ENCODE measurements around the gene ACOT4. TPM values are rescaled to one million over a fixed set of nuclear protein-coding genes. Genes with fewer than 3 reads are reported as not detected.
"Not testable (repeated sequence)": the region's sequence is repeated elsewhere in the genome, so short reads cannot be mapped to it uniquely, and the experiment has no call there.

The ACOT4 gene
- polyA plus RNA-seq, 1 experiment = 0.67 TPM

DNA sequence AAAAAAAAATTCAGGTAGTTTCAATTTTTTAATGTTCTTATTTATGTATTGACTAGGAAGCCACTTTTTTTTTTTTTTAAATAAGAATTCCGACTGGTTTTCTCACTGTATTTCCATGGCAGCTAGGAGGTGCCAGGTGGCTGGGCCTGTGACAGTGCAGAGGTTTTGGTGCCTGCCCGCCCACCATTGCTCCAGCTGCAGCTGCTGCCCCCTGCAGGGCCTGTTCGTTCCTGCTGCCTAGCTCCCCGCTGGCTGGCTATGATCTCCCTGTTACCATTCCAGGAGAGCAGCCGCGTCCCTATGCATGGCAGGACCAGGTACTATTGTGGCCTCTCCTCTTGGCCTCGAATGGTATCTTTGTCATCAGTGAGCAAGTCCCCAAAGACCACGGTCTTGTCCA is 20.8 kb upstream of the ACOT4 start:
- H3K36me3 ChIP-seq (ENCODE audit: control insufficient read depth, insufficient read depth, low read length); H3K27me3 ChIP-seq (ENCODE audit: control insufficient read depth, insufficient read depth, low read length); POLR2A ChIA-PET; H3K4me3 ChIP-seq (ENCODE audit: low read depth, low read length); DNase-seq (ENCODE audit: low read depth): not testable (repeated sequence)
- TF ChIP-seq, protein P1, sequence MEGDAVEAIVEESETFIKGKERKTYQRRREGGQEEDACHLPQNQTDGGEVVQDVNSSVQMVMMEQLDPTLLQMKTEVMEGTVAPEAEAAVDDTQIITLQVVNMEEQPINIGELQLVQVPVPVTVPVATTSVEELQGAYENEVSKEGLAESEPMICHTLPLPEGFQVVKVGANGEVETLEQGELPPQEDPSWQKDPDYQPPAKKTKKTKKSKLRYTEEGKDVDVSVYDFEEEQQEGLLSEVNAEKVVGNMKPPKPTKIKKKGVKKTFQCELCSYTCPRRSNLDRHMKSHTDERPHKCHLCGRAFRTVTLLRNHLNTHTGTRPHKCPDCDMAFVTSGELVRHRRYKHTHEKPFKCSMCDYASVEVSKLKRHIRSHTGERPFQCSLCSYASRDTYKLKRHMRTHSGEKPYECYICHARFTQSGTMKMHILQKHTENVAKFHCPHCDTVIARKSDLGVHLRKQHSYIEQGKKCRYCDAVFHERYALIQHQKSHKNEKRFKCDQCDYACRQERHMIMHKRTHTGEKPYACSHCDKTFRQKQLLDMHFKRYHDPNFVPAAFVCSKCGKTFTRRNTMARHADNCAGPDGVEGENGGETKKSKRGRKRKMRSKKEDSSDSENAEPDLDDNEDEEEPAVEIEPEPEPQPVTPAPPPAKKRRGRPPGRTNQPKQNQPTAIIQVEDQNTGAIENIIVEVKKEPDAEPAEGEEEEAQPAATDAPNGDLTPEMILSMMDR (IDR thresholded peaks at IDR 0.05; ENCODE audit: insufficient read depth, low read depth, low read length) = peak; percentile 70
- CTCF ChIA-PET = interaction anchor here (0.7 to 4.7 kb wide), 2 partner anchors 41 to 62 kb away, joined by 3 to 38 read pairs; partner anchors contain the start of gene ACOT6

GRCh38 chr14:73573034-73573433 is 18.6 kb upstream of the ACOT4 start:
- H3K27me3 ChIP-seq (ENCODE audit: control insufficient read depth, insufficient read depth, low read length); DNase-seq (ENCODE audit: low read depth); H3K4me3 ChIP-seq (ENCODE audit: low read depth, low read length); H3K36me3 ChIP-seq (ENCODE audit: control insufficient read depth, insufficient read depth, low read length); POLR2A ChIA-PET; CTCF ChIA-PET: not testable (repeated sequence)

DNA sequence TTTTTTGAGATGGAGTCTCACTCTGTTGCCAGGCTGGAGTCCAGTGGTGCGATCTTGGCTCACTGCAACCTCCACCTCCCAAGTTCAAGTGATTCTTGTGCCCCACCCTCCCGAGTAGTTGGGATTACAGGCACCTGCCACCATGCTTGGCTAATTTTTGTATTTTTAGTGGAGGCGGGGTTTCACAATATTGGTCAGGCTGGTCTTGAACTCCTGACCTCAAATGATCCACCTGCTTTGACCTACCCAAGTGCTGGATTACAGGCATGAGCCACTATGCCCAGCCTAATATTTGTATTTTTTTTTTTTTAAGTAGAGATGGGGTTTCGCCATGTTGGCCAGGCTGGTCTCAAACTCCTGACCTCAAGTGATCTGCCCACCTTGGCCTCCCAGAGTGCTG is 17.9 kb upstream of the ACOT4 start:
- CTCF ChIA-PET; POLR2A ChIA-PET; H3K36me3 ChIP-seq (ENCODE audit: control insufficient read depth, insufficient read depth, low read length); H3K27me3 ChIP-seq (ENCODE audit: control insufficient read depth, insufficient read depth, low read length); DNase-seq (ENCODE audit: low read depth); H3K4me3 ChIP-seq (ENCODE audit: low read depth, low read length): not testable (repeated sequence)

- H3K36me3 ChIP-seq (ENCODE audit: control insufficient read depth, insufficient read depth, low read length); DNase-seq (ENCODE audit: low read depth); H3K27me3 ChIP-seq (ENCODE audit: control insufficient read depth, insufficient read depth, low read length); H3K4me3 ChIP-seq (ENCODE audit: low read depth, low read length); POLR2A ChIA-PET; CTCF ChIA-PET: not testable (repeated sequence)
Measured at GRCh38 chr14:73574251-73574650, 17.4 kb upstream of the ACOT4 start.

DNA sequence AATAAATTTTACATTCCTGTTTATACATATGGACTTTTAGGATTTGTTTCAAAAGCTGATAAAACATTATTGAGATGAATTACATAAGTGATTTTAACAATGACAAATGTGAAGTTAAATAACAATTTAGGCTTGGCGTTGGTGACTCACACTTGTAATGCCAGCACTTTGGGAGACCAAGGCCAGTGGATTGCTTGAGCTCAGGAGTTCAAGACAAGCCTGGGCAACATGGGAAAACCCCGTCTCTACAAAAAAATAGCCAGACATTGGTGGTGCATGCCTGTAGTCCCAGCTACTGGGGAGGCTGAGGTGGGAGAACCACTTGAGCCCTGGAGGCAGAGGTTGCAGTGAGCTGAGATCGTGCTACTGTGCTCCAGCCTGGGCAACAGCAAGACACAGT is 15.3 kb upstream of the ACOT4 start:
- no peaks in the 10 kb centered on the region for H3K27me3 ChIP-seq (ENCODE audit: control insufficient read depth, insufficient read depth, low read length)
- CTCF ChIA-PET = no interaction called here
- H3K36me3 ChIP-seq (ENCODE audit: control insufficient read depth, insufficient read depth, low read length) = no peaks in the 10 kb centered on the region; the same call in 1 of the 2 replicates
- POLR2A ChIA-PET = no interaction called here
- TF ChIP-seq, protein P1 (IDR thresholded peaks at IDR 0.05; ENCODE audit: insufficient read depth, low read depth, low read length) = no peak
- no peak overlapping the region for H3K4me3 ChIP-seq (ENCODE audit: low read depth, low read length)
- no peak for DNase-seq (ENCODE audit: low read depth)

DNA sequence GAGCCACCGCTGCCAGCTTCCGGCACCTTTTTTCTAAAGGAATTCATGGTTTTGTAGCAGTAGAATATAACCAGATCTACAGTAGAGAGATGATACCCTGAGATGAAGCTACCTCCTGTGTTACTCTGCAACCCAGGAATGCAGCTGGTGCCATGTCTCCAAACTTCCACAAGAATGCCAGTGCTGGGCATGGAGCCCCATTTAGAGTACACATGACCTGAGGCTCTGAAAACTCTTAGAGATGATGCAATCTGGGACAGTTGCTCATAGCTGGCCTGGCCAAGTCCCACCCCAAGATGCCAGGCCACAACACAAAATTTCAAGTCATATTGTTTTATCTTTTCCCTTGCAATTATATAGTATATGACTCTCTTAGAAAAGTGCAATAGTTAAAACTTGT is 14.5 kb upstream of the ACOT4 start:
- POLR2A ChIA-PET; H3K4me3 ChIP-seq (ENCODE audit: low read depth, low read length); H3K36me3 ChIP-seq (ENCODE audit: control insufficient read depth, insufficient read depth, low read length); CTCF ChIA-PET; H3K27me3 ChIP-seq (ENCODE audit: control insufficient read depth, insufficient read depth, low read length); DNase-seq (ENCODE audit: low read depth): not testable (repeated sequence)

GRCh38 chr14:73582102-73582979 is 9.3 kb upstream of the ACOT4 start:
- H3K36me3 ChIP-seq (ENCODE audit: control insufficient read depth, insufficient read depth, low read length); POLR2A ChIA-PET; CTCF ChIA-PET; H3K4me3 ChIP-seq (ENCODE audit: low read depth, low read length); H3K27me3 ChIP-seq (ENCODE audit: control insufficient read depth, insufficient read depth, low read length); DNase-seq (ENCODE audit: low read depth): not testable (repeated sequence)

DNA sequence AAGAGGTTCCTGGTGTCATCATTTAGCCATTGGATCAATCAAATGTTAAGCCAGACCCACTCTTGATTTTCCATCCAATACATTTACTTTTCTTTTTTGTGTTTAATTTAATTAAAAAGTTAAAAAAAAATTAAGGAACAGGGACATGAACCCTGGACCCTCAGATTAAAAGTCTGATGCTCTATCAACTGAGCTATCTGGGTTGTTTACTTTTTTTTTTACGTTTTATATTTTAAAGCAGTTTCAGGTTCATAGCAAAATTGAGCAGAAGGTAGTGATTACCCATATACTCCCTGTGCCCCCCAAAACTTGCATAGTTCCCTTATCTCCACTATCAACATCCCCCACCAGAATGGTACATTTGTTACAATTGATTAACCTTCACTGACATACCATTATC is 3.0 kb upstream of the ACOT4 start:
- no peaks in the 10 kb centered on the region for H3K36me3 ChIP-seq (ENCODE audit: control insufficient read depth, insufficient read depth, low read length)
- TF ChIP-seq, protein P1 (IDR thresholded peaks at IDR 0.05; ENCODE audit: insufficient read depth, low read depth, low read length) = no peak
- POLR2A ChIA-PET = no interaction called here
- DNase-seq (ENCODE audit: low read depth) = no peak
- H3K27me3 ChIP-seq (ENCODE audit: control insufficient read depth, insufficient read depth, low read length) = peaks cover 1% of the 10 kb centered on the region; the same call in 1 of the 2 replicates
- H3K4me3 ChIP-seq (ENCODE audit: low read depth, low read length) = no peak overlapping the region
- CTCF ChIA-PET = interaction anchor here (1.5 kb wide), 1 partner anchor 19 kb away, joined by 6 read pairs; the partner anchor contains the start of gene ACOT2
